Dermis microvascular lymphatic vessel endothelial cell (primary cell): ENCODE results near the gene MBD6. TPM values are rescaled to one million over a fixed set of nuclear protein-coding genes. Genes with fewer than 3 reads are reported as not detected.
"Not testable (repeated sequence)": the region's sequence is repeated elsewhere in the genome, so short reads cannot be mapped to it uniquely, and the experiment has no call there.

Experiments
- DNase-seq, 2 donors: peaks; one replicate each; pipeline versions ENCODE4 v3.0.0 to v3.0.0-alpha.2; 2010; ENCODE audit warnings: low read depth in 2 of 2
- total RNA-seq: library from RNA; depleted of rRNA; stranded (reverse); fragments of >200 nt; gene quantifications from 2 replicates; pipeline ENCODE4 v1.2.1, GENCODE V29; 2014

MBD6 gene
- total RNA-seq, 1 donor from 2014 or later, result 5.9 TPM

DNA sequence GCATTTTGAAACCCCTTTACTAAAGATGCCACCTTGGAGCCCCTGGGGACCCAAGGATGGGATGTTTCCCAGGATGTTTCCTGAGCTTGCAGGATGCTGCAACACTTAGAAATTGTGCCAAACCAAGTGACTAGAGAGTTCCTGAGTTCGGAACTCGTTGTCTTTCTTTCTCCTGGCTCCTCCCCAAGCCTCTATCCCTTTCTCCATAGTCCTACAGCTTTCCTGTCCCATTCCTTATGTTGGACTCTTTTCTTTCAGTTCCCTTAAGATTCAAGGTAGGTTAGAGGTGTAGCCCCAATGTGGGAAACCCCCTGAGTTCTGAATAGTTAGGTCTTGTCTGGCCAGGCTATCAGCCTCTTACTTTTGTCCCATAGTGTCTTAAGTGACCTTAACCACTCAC lies 25.9 kb downstream of the MBD6 start:
- DNase-seq, result no peak

DNA sequence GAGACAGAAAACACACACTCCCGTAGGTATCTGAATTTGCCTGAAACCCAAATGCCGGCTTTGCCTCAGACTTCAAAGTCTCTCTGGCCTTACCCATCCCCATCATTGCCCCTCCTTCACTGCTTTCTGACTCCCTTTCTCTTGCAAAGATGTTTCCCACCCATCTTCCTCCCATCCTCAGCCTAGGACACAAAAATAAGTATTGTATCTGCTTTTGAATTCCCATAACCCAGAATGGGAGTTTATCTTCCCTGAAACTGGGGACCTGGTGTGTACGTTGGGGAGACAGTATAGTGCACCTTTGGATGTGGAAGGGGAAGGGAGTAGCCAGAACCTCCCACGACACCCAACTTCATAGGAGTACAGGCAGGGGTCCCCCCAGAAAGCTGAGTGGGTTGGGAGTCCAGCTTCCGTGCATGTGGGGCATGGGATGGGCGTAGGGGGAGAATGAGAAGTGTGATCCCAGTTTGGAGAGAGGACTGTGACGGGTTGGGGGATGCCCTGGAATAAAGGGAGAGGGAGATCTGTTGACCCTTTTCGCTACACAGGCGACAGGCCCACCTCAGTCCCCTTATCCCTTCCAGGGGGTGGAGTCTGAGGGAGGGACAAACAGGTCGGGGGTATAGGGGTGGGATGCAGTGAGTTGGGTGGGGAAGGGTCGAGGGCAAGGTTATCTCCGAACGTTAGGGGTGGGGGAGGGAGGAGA lies 26.7 kb downstream of the MBD6 start:
- no peak for DNase-seq

DNA sequence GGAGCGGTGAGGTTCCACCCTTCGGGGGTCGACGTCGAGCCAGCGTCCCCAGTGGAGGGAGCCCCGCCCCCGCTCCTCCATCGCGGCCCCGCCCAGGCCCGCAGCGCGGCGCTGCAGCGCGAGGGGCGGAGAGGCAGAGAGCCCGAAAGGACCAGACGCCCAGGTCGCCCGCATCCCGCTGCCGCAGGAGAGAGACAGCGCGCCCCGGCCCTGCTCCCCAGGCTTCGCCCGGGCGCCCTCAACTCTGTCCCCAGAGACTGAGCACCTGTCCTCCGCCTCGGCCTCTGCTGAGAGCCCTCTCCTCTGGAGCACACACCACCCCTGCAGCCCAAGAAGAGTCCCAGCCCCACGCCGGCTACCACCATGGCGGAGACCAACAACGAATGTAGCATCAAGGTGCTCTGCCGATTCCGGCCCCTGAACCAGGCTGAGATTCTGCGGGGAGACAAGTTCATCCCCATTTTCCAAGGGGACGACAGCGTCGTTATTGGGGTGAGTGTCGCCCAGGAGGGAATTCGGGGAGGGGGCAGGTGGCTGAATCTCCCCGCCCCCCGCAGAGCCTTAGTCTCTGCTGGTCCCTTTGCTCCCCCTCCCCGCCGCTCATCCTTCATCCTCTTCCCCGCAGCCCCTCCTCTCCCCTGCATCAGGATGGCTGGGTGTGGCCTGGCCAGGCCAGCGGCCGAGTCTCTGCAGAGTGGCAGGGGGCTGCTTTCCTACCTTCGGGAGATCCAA lies 27.5 kb downstream of the MBD6 start, which contains the start of gene KIF5A:
KIF5A (plus strand) TSS at position 136 of the 732 bp plus-strand sequence; CDS start at position 364, 228 bp downstream.
- no peak for DNase-seq

DNA sequence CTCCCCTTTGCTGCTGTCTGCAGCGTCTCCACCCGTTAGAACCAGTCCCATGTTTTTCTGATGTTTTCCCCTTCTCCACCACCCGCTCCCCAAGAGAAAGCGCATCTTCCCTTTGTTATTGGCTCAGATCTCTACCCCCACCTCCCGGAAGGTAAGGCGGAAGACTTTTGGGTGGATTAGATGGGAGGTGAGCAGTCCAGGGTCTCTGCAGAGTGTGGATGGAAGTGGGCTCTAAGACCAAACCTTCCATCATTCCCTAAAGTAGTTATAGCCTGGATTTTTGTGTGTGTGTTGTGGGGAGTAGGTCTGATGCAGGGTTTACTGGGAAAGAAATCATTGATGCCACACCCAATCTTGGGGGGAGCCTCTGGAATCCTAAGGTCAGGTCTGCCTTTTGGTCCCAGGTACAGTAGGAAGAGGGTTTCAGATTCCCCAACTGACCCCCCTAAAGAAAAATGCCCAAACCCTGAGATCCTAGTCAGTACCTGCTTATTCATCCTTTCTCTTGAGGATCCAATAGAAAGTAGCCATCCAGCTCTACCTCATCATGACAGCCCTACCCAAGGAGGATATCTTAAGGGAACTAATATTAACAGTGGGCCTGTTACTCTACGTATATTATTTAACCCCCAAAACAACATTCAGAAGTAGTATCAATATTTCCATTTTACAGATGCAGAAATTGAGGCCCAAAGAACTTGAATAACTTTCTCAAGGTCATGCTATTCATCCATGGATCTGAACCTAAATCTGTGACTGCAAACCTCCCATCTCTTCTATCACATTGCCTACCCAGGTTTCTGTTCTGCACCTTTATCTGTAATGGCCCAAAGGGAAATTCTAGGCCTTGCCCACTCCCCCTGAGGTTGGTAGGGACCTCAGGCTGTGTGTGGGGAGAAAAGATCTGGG lies 28.3 kb downstream of the MBD6 start:
- no peak for DNase-seq

DNA sequence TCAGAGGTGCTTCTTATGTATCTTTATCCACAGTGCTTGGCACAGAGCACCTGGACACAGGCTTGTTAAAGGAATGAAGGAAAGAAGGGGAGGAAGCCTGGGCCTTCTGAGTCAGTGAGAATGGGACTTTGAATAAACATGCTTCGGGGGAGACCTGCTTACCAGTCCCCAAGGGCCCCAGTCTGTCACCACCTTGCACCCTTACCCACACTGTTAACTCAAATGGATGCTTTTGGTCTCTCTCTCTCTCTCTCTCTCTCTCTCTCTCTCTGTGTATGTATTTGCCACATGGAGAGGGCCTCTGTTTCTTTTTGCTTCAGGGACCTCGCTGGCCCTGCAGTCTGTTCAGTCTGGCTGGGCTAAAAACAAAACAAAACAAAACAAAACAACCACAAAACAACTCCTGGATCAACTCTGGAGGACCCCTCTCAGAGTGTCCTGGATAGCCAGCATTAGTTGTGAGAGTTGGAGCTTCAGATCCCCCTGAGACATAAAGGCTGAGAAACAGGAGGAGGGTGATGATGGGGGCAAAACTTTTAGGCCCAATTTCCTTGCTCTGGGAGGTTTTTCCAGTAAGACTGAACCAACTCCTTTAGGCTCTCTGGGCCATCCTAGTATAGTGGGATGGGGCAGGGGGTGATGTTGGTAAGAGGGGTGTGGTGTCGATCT lies 29.1 kb downstream of the MBD6 start:
- no peak for DNase-seq

DNA sequence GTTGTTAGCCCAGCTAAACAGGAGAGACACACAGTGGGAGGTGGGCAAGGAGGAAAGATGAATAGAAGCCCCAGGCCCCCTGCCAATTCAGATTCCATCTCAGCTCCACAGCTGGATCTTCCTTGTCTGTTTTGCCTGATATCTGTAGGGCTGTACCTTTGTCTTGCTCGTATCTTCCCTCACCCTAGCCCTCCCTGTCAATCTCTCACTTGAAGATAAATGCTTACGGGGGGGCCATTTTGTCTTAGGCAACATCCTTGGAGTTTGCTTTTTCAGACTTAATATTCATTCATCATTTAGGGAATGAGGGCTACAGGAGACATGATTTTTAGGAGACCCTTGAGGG lies 29.7 kb downstream of the MBD6 start:
- DNase-seq, result no peak

DNA sequence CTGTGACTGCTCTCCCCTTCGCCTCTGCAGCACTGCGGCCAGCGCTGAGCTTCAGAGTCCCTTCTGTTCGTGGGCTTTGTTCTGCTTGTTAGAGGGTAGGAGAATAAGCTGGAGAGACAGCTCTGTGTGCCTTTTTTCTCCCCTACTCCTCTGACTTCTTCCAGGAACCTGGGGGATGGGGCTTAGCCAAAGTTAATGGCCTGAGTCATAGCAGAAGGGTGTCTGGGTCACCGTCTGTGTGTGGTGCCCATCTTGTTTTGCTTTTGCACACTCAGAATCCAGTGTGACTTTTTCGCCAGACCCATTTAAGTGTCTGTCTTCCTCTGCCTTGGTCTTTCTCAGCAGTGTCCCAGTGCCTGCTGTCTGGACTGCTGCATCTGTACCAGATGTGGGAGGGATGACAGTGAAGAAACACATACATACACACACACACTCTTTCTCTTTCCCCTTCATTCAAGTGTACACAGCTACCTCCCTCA lies 30.2 kb downstream of the MBD6 start:
- no peak for DNase-seq

DNA sequence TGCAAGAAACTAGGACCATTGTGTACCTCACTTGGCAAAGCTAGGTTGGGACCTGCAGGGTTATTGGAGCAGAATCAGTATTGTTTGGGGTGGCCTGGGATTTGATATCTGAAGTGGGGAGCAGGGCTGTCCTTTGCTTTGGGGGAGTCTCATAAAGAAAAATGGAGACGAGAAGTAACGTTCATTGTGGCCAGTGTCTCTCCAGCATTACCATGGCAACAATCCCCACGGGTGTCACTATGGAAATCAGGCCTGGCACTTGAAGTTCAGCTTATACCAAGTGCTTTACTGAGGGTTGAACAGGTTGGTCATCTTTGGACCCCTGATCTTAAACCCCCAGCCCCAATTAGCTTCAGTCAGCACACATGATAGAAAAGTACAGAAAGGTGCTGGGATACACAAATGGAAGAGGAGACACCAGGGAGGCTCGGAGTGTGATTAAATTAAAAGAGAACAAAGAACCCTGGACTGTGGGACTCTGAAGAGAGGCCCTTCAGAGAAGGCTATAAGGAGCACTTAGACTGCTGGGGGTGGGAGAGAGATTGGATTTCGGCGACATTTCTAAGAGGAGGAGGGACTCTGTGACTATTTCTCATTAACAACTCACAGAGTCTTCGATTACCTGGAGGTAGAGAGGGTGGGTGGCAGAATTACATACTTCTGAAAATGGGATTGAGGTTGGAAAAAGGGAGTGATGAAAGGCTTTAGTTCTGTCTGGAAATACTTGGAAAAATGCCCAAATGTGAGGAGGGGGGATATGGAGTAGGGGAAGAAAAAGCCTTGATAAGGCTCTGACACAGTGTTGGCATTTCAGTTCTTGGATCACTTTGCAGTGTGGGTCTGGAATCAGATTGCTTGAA lies 30.9 kb downstream of the MBD6 start:
- DNase-seq, result no peak

DNA sequence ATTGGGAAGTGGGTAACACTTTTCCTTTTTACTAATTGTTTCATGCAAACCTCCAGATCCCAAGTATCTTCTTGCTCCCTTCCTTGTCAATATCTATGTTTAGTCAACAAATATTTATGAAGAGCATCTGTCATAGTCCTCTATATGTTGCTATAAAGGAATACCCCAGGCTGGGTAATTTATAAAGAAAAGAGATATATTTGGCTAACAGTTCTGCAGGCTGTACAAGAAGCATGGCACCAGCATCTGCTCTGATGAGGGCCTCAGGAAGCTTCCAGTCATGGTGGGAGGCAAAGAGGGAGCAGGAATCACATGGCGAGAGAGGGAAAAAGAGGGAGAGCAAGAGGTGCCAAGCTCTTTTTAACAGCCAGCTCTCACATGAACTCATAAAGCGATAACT lies 31.8 kb downstream of the MBD6 start:
- no peak for DNase-seq

DNA sequence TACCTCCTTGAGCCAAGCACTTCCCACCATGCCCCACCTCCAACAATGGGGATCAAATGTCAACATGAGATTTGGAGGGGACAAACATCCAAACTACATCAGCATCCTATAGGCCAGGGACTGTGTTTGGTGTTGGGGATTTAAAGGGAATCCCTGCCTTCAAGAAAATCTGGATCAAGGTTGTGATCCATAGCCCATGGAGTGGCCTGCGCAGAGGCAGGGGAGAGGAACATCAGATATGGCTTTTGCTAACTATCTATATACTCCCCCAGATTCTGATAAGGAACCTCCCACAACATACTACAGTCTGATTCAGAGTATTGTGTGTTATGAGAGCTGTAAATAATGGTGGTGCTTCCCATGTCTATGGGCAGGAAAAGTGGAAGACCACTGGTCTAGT lies 32.3 kb downstream of the MBD6 start:
- DNase-seq, result no peak

DNA sequence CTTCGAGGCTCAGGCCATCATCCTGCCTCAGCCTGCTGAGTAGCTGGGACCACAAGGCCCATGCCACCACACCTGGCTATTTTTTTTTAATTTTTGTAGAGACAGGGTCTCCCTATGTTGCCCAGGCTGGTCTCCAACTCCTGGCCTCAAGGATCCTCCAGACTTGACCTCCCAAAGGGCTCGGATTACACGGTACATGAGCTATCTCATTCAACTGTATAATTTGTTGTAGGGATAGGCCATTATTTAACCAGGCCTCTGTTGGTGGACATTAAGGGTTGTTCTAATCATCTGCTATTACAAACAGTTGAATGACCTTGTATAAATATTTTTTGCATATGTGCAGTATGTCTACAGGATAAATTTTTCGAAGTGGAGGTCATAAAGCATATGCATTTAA lies 36.2 kb downstream of the MBD6 start:
- DNase-seq, result no peak

DNA sequence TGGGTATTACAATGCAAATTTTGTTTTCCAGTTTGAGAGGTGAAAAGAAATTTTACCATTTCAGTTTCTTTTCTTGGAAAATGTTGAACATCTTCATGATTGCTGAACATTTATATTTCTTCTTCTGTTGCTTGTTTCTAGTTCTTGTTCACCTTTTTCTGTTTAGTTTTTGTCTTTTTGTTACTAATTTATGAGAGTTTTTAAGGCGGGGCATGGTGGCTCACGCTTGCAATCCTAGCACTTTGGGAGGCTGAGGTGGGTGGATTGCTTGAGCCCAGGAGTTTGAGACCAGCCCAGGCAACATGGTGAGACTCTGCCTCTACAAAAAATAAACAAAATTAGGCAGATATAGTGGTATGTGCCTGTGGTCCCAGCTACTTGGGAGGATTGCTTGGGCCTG lies 37.9 kb downstream of the MBD6 start:
- no peak for DNase-seq

DNA sequence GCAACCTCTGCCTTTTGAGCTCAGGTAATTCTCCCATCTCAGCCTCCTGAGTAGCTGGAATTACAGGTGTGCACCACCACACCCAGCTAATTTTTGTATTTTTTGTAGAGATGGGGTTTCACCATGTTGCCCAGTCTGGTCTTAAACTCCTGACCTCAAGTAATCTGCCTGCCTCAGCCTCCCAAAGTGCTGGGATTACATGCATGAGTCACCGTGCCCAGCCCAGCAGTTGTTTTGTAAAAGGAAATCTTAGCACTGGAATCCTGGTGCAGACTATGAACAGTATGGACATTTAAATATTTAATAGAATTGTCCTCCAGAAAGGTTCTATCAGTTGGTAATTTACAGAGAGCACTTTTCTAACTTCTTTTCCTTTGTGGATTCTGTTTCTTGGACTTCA lies 38.5 kb downstream of the MBD6 start:
- not testable (repeated sequence) for DNase-seq

DNA sequence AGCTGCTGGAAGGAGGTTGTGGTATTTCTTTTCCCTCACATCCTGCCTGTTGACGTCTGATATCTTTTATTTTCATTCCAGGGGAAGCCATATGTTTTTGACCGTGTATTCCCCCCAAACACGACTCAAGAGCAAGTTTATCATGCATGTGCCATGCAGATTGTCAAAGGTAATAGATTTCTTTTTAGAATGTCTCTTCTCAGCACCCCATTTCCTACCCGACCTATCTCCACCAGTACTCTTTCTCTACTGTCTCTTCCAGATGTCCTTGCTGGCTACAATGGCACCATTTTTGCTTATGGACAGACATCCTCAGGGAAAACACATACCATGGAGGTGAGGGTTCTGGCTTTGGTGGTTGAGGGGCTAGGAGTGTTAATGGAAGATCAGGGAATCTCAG lies 40.7 kb downstream of the MBD6 start:
- DNase-seq, result no peak

DNA sequence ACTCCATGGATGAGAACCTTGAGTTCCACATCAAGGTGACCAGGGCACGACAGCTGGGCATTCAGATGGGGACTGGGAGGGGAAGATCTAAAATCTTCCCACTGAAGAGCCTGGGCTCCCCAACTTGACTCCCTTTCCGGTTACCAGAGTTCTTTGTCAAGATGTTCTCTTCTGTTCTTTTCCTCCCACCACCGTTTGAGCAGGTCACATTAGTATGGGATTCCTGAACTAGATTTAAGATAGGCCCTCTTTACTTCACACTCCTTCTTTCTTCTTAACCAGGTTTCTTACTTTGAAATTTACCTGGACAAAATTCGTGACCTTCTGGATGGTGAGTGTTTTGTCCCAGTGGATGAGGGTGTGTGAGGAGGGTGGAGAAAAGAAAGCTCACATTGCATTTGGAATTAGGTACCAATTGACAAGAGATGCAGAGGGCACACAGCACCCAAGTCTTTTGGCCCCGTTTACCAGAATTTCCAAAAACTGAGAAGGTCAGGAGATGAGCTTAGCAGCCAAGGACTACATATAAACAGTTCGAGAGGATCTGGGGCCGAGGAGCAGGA lies 41.6 kb downstream of the MBD6 start:
- no peak for DNase-seq

DNA sequence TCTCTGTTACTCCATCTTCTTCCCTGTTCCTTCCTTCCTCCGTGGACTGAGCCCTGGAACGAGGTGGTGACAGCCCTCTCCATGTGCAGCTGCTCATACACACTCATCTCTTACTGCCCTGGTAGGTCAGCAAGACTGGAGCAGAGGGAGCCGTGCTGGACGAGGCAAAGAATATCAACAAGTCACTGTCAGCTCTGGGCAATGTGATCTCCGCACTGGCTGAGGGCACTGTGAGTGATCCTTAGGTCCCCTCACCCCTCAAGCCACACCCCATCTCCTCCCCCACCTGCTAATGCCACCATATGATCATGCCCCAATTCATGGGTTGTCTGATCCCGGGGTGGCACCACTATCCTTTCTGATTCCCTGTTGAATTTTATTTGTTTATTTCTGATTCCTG lies 46.2 kb downstream of the MBD6 start:
- no peak for DNase-seq

DNA sequence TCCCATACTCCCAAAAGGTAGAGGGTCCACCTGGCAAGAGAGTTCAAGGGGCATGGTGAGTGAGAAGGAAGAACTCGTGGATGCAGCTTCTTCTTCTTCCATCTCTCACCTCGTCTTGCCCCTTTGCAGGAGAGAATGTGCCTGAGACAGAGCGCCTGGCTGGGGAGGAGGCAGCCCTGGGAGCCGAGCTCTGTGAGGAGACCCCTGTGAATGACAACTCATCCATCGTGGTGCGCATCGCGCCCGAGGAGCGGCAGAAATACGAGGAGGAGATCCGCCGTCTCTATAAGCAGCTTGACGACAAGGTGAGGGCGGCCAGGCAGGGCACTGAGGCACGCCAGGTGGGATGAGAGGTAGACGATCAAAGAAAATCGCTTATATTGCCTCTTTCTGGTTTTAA lies 47.2 kb downstream of the MBD6 start:
- no peak for DNase-seq

DNA sequence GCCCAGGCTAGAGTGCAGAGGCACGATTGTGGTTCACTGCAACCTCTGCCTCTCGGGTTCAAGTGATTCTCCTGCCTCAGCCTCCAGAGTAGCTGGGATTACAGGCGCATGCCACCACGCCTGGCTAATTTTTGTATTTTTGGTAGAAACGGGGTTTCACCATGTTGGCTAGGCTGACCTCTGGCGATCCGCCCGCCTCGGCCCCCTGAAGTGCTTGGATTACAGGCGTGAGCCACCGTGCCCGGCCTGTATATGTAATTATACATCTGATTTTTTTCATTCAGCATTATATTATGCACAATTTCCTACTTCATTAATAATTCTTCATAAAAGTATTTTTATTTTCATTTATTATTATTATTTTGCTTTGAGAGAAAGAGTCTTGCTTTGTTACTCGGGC lies 47.8 kb downstream of the MBD6 start:
- not testable (repeated sequence) for DNase-seq

DNA sequence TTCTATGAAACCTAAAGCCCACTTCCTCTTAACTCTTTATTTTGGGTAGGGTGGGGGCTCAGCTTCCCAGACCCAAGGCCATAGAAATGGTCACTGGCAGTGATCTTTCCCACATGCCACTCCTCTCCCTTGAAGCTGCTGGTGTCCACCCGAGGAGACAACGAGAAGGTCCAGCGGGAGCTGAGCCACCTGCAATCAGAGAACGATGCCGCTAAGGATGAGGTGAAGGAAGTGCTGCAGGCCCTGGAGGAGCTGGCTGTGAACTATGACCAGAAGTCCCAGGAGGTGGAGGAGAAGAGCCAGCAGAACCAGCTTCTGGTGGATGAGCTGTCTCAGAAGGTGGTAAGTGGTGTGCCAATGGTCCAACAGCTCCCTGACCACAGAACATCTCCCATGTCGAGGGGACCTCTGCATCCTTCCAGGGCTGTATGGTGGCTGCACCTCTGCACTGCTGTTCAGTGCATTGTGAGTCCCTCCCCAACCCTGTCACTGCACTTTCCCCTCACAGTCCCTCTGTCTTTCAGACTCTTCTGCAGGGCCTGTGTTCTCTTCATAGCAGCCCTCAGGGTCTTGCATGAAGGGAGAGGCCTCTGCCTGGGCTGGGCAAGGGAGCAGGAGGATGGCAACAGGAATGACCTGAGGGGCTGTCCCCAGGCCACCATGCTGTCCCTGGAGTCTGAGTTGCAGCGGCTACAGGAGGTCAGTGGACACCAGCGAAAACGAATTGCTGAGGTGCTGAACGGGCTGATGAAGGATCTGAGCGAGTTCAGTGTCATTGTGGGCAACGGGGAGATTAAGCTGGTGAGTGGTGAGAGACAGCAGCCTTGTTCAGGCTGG lies 49.5 kb downstream of the MBD6 start:
- DNase-seq, result no peak
